Mucosa of stomach (tissue), 1 donor: ENCODE data around the gene GRK5.
A peak's percentile ranks its signal among the peaks of the same experiment; 100 is the strongest.
"Not testable (repeated sequence)": the region's sequence is repeated elsewhere in the genome, so short reads cannot be mapped to it uniquely, and the experiment has no call there.

Experiments used
- H3K27me3 ChIP-seq: one replicate; pipeline ENCODE4 v1.7.0; 2013; ENCODE audit warnings: mild to moderate bottlenecking, low read length; ENCODE audit not compliant: control insufficient read depth, insufficient read depth
- H3K36me3 ChIP-seq: one replicate; pipeline ENCODE4 v1.7.0; 2013; ENCODE audit warnings: low read length; ENCODE audit not compliant: control insufficient read depth, insufficient read depth
- H3K4me1 ChIP-seq: one replicate; pipeline ENCODE4 v1.7.0; 2013; ENCODE audit warnings: mild to moderate bottlenecking, low read length; ENCODE audit not compliant: control insufficient read depth, insufficient read depth
- H3K4me3 ChIP-seq: one replicate; pipeline ENCODE4 v1.7.0; 2013; ENCODE audit warnings: low read length
- H3K9ac ChIP-seq: one replicate; pipeline ENCODE4 v1.7.0; 2013; ENCODE audit warnings: mild to moderate bottlenecking, low read length, moderate library complexity
- H3K9me3 ChIP-seq: one replicate; pipeline ENCODE4 v1.7.0; 2013; ENCODE audit warnings: mild to moderate bottlenecking, low read length, moderate library complexity; ENCODE audit not compliant: control insufficient read depth
- donor health status: Pancreatic carcinoma.

Gene GRK5

DNA sequence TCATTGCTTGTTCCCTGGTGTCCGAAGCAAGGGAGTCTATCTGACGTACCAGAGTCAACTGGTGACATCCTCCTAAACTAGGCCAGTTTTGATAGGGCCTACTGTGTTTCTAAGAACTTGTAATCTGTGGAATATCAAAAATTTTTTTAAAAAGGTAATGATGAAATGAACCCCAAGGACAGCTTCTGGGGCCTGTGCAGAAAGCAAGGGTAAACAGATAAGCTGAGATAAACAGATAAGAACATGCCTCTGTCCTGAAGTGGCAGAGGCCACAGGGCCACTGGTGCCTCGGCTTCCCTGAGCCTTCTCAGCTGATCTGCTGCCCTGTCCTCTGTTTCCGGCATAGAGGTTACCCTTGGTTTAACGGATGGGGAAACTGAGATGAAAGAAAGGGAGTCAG lies 8.8 kb downstream of the GRK5 start:
- peaks cover 26% of the 10 kb centered on the region for H3K4me1 ChIP-seq
- H3K9ac ChIP-seq, result no peak overlapping the region
- no peaks in the 10 kb centered on the region for H3K27me3 ChIP-seq
- H3K4me3 ChIP-seq, result no peak overlapping the region
- H3K9me3 ChIP-seq, result no peaks in the 10 kb centered on the region
- H3K36me3 ChIP-seq, result no peaks in the 10 kb centered on the region

DNA sequence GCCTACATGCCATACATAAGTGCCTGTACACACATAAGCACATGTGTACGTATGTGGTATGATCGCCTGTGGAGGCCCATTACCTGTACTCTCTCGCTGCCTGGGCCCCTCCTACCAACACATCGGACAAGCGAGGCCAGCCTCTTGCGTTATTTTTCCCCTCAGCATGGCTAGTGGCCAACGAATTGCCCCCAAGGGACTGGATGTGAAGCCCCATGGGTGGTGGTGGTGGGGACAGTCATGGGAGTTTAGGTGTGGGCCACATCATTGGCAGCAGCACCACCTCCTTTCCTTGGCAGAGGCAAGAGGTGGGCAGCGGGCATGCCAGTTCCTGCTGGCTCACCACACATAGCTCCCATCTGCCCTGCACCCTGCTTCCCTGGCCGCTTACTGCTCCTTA lies 10.0 kb downstream of the GRK5 start:
- H3K4me1 ChIP-seq, result peaks cover 23% of the 10 kb centered on the region
- H3K9me3 ChIP-seq, result no peaks in the 10 kb centered on the region
- H3K27me3 ChIP-seq, result no peaks in the 10 kb centered on the region

DNA sequence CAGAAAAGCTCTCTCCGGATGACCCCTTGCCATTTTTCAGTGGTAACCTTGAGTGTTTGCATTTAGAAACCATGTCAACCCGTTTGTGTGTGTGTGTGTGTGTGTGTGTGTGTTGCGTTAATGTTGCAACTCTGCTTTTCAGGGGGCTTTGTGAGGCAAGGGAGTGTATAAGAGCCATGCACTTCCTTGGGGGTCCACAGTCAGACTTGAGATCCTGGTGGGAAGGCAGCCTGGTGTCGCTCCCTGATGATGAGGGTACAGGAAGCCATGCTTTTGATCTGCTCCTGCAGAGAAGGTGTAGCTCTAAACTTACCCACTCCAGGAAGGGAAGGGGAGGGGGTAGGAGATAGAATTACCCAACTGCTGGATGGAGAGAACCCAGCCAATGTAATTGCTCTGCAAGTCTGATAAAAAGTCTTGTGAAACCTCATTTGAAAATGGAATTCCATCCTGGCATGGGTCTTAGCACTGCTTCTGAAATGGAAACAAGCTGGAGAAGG lies 10.7 kb downstream of the GRK5 start:
- Histone ChIP-seq H3K4me3 (no peak overlapping the region), H3K9me3 (no peaks in the 10 kb centered on the region), H3K9ac (no peak overlapping the region), H3K4me1 (peaks cover 24% of the 10 kb centered on the region), H3K27me3 (no peaks in the 10 kb centered on the region), H3K36me3 (no peaks in the 10 kb centered on the region)

More for the DNA sequence above, 10.0 kb downstream of the GRK5 start:
- H3K36me3 ChIP-seq, result no peaks in the 10 kb centered on the region
- no peak overlapping the region for H3K9ac ChIP-seq
- H3K4me3 ChIP-seq, result no peak overlapping the region

GRCh38 chr10:119219871-119220270 lies 12.5 kb downstream of the GRK5 start:
- Histone ChIP-seq H3K36me3 (no peaks in the 10 kb centered on the region), H3K4me3 (no peak overlapping the region), H3K9ac (no peak overlapping the region), H3K9me3 (no peaks in the 10 kb centered on the region), H3K27me3 (no peaks in the 10 kb centered on the region), H3K4me1 (peaks cover 32% of the 10 kb centered on the region)

DNA sequence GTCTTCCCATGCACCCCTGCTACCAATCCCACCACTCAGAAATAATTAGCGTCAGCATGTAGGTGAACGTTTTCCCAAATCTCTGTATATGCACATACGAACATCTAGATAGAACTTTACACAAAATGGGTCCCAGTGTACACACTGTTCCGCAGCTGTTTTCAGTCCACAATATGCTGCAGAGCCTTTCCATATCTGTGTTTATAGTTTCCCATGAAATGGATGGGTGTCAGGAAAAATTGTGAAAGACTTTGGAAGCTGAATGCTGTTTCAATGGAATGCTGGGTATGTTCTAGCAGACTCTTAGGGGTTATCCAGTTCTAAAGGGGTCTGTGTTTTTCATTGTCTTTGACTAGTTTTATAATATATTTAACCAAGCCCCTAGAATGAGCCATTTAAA lies 13.8 kb downstream of the GRK5 start:
- Histone ChIP-seq H3K4me1 (peaks cover 36% of the 10 kb centered on the region), H3K4me3 (no peak overlapping the region), H3K9ac (no peak overlapping the region), H3K9me3 (no peaks in the 10 kb centered on the region), H3K36me3 (no peaks in the 10 kb centered on the region), H3K27me3 (no peaks in the 10 kb centered on the region)

- no peaks in the 10 kb centered on the region for H3K9me3 ChIP-seq
- H3K9ac ChIP-seq, result peak overlapping the region; percentile 57
- H3K4me3 ChIP-seq, result no peak overlapping the region
- H3K27me3 ChIP-seq, result no peaks in the 10 kb centered on the region
- no peaks in the 10 kb centered on the region for H3K36me3 ChIP-seq
- H3K4me1 ChIP-seq, result peaks cover 36% of the 10 kb centered on the region
These were observed 14.3 kb downstream of the GRK5 start for GRCh38 chr10:119221666-119222065.

DNA sequence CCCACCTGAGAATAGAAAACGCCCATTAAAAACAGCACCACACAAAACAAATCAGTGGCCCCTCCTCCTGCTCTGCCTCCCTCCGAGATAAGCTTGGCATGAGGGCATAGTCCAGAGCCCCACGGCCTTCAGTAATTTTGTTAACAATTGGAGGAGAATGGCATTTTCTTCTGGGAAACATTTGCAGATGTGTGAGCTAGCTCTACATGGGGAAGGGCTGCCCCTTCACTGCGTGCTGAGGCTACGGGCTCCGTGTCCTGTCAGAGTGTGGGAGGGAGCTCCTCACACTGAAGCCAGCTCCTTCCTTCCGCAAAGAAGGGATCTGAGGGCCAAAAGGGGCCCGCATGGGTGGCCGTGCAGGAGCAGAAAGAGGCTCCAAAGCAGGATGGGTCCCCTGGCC lies 15.2 kb downstream of the GRK5 start:
- H3K27me3 ChIP-seq, result no peaks in the 10 kb centered on the region
- peaks cover 34% of the 10 kb centered on the region for H3K4me1 ChIP-seq
- no peaks in the 10 kb centered on the region for H3K9me3 ChIP-seq
- H3K4me3 ChIP-seq, result no peak overlapping the region
- H3K9ac ChIP-seq, result peak overlapping the region; percentile 57
- no peaks in the 10 kb centered on the region for H3K36me3 ChIP-seq

DNA sequence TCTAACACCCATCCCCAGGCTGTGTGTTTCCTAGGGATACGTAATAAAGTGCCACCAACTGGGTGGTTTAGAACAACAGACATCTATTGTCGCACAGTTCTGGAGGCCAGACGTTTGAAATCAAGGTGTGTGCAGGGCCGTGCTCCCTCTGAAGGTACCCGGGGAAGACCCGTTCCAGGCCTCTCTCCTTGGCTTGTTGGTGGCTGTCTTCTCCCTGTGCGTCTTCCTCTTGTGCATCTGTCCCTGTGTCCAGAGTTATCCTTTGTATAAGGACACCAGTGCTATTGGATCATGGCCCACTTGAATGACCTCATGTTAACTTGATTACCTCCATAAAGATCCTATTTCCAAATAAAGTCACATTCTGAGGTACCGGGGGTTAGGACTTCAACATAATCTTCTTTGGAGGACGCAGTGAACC lies 15.6 kb downstream of the GRK5 start:
- Histone ChIP-seq H3K4me1 (peaks cover 30% of the 10 kb centered on the region), H3K27me3 (no peaks in the 10 kb centered on the region), H3K36me3 (no peaks in the 10 kb centered on the region), H3K9me3 (no peaks in the 10 kb centered on the region), H3K4me3 (no peak overlapping the region), H3K9ac (peak overlapping the region; percentile 57)

DNA sequence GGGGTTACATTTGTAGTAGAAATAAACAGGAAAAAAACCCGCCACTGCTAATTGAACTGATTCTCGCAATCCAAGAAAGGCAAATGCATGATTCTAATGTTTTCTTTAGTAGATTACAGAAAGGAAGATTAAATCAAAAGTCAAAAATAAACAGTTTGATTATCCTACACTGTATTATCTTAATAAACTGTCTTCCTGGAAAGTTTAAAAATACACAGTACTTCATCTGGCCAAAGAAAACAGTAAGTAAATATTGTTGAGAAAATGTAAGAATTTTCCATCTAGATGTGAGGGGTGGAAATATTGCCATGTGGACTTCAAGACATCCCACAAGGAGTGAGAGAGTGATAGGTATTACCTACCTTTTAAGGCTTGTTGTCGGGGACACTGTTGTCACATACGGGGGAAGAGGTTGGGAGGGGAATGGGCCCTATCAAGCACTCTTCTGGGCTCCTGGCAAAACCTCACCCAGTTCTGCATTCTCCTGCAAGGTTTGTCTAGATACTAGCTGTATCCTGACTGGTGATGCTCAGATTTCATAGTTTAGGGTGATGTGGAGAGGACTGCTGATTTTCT lies 17.8 kb downstream of the GRK5 start:
- Histone ChIP-seq H3K27me3 (no peaks in the 10 kb centered on the region), H3K9ac (no peak overlapping the region), H3K4me1 (peaks cover 33% of the 10 kb centered on the region), H3K4me3 (no peak overlapping the region), H3K36me3 (no peaks in the 10 kb centered on the region), H3K9me3 (no peaks in the 10 kb centered on the region)

DNA sequence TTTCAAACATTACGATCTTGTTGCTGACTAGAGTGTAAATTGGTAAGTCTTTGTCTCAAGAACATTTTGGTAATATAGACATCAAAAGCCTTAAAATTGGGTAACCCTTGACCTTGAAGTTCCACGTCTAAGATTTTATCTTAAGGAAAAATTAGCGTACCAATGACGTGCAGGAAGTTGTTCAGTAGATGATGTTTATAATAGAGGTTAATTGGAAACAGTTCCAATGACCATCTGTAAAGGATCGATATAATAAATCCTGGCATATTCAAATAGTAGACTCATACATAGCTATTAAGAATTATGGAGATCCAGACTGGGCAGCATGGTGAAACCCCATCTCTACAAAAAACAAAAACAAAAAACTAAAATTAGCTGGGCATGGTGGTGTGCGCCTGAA lies 20.5 kb downstream of the GRK5 start:
- H3K27me3 ChIP-seq, result no peaks in the 10 kb centered on the region
- no peak overlapping the region for H3K4me3 ChIP-seq
- peaks cover 34% of the 10 kb centered on the region for H3K4me1 ChIP-seq
- H3K9me3 ChIP-seq, result no peaks in the 10 kb centered on the region
- H3K9ac ChIP-seq, result no peak overlapping the region
- no peaks in the 10 kb centered on the region for H3K36me3 ChIP-seq

DNA sequence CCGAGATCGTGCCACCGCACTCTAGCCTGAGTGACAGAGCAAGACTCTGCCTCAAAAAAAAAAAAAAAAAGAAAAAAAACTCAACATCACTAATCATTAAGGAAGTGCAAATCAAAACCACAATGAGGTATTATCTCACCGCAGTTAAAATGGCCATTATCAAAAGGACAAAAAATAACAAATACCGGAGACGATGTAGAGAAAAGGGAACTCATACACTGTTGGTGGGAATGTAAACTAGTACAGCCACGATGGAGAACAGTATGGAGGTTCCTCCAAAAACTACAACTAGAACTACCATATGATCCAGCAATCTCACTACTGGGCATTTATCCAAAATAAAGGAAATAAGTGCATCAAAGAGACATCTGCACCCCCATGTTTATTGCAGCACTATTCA lies 24.3 kb downstream of the GRK5 start:
- no peaks in the 10 kb centered on the region for H3K27me3 ChIP-seq
- no peak overlapping the region for H3K9ac ChIP-seq
- H3K9me3 ChIP-seq, result no peaks in the 10 kb centered on the region
- no peaks in the 10 kb centered on the region for H3K36me3 ChIP-seq
- H3K4me1 ChIP-seq, result peaks cover 48% of the 10 kb centered on the region
- H3K4me3 ChIP-seq, result no peak overlapping the region

DNA sequence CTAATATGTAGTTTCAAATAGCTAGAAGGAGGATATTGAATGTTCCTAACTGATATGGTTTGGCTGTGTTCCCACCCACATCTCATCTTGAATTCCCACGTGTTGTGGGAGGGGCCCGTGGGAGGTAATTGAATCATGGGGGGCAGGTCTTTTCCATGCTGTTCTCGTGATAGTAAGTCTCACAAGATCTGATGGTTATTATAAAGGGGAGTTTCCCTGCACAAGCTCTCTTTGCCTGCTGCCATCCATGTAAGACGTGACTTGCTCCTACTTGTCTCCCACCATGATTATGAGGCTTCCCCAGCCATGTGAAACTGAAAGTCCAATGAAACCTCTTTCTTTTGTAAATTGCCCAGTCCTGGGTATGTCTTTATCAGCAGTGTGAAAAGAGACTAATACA lies 25.1 kb downstream of the GRK5 start:
- H3K9ac ChIP-seq, H3K27me3 ChIP-seq, H3K9me3 ChIP-seq, H3K4me3 ChIP-seq, H3K36me3 ChIP-seq: not testable (repeated sequence)
- peaks cover 55% of the 10 kb centered on the region for H3K4me1 ChIP-seq
